Neural progenitor cell (in vitro differentiated cells): ENCODE data around the gene AHR. TPM values are rescaled to one million over a fixed set of nuclear protein-coding genes. Genes with fewer than 3 reads are reported as not detected.
"Not testable (repeated sequence)": the region's sequence is repeated elsewhere in the genome, so short reads cannot be mapped to it uniquely, and the experiment has no call there.

Experiments used
- DNase-seq: peaks from one replicate; pipeline ENCODE4 v3.0.0-alpha.2; 2016; ENCODE audit warnings: low spot score
- H2AFZ ChIP-seq: fragments of 200-600 bp; sonication (generic); replicated peaks from 2 replicates; pipeline ENCODE4 v1.6.1; 2016; ENCODE audit warnings: antibody characterized with exemption
- H3F3A ChIP-seq: fragments of 200-600 bp; sonication (generic); 2 replicates; pipeline ENCODE4 v1.6.1; 2016; ENCODE audit warnings: antibody characterized with exemption, low read depth
- H3K27ac ChIP-seq: fragments of 200-600 bp; sonication (generic); 2 replicates; pipeline ENCODE4 v1.5.1; 2016; ENCODE audit warnings: mild to moderate bottlenecking
- H3K27me3 ChIP-seq: fragments of 200-600 bp; sonication (generic); 2 replicates; pipeline ENCODE4 v1.6.1; 2016; ENCODE audit warnings: mild to moderate bottlenecking, moderate library complexity
- H3K36me3 ChIP-seq: fragments of 200-600 bp; sonication (generic); 2 replicates; pipeline ENCODE4 v1.5.1; 2016
- H3K4me1 ChIP-seq: fragments of 200-600 bp; sonication (generic); 2 replicates; pipeline ENCODE4 v1.6.1; 2016; ENCODE audit warnings: mixed run types
- H3K4me2 ChIP-seq: fragments of 200-600 bp; sonication (generic); 2 replicates; pipeline ENCODE4 v1.6.1; 2016
- H3K4me3 ChIP-seq: fragments of 200-600 bp; sonication (generic); 2 replicates; pipeline ENCODE4 v1.5.1; 2016
- H3K79me2 ChIP-seq: fragments of 200-600 bp; sonication (generic); 2 replicates; pipeline ENCODE4 v1.6.1; 2016; ENCODE audit warnings: low read depth
- H3K9ac ChIP-seq: fragments of 200-600 bp; sonication (generic); 2 replicates; pipeline ENCODE4 v1.6.1; 2016
- H3K9me3 ChIP-seq: fragments of 200-600 bp; sonication (generic); 2 replicates; pipeline ENCODE4 v1.5.1; 2016; ENCODE audit warnings: low read depth
- H4K20me1 ChIP-seq: fragments of 200-600 bp; sonication (generic); 2 replicates; pipeline ENCODE4 v1.6.1; 2016; ENCODE audit warnings: low read depth
- H3K27ac Mint-ChIP-seq: 3 replicates; pipeline ENCODE4 v1.8.0; 2021; ENCODE audit warnings: mixed read lengths
- H3K27me3 Mint-ChIP-seq: 2 replicates; pipeline ENCODE4 v1.8.0; 2022; ENCODE audit warnings: low read depth, mild to moderate bottlenecking, inconsistent platforms, moderate library complexity, mixed read lengths; ENCODE audit not compliant: insufficient read depth
- H3K36me3 Mint-ChIP-seq: 3 replicates; pipeline ENCODE4 v1.8.0; 2021; ENCODE audit warnings: mixed read lengths
- H3K4me1 Mint-ChIP-seq: 3 replicates; pipeline ENCODE4 v1.8.0; 2021; ENCODE audit warnings: mixed read lengths
- H3K4me3 Mint-ChIP-seq: 3 replicates; pipeline ENCODE4 v1.8.0; 2021; ENCODE audit warnings: mild to moderate bottlenecking, moderate library complexity, mixed read lengths
- H3K9me3 Mint-ChIP-seq: 3 replicates; pipeline ENCODE4 v1.8.0; 2020; ENCODE audit warnings: mixed read lengths
- CTCF ChIP-seq: fragments of 200-600 bp; sonication (generic); IDR thresholded peaks from 2 replicates; pipeline ENCODE4 v1.5.1; 2017; ENCODE audit warnings: antibody characterized with exemption, mild to moderate bottlenecking
- EZH2 ChIP-seq: fragments of 200-600 bp; sonication (generic); IDR thresholded peaks from 2 replicates; pipeline ENCODE4 v1.6.1; 2017; ENCODE audit warnings: antibody characterized with exemption, mild to moderate bottlenecking, moderate library complexity
- EZH2phosphoT487 ChIP-seq: fragments of 200-600 bp; sonication (generic); IDR thresholded peaks from 2 replicates; pipeline ENCODE4 v1.6.1; 2017; ENCODE audit warnings: antibody characterized with exemption
- small RNA-seq: library from RNA; depleted of rRNA; stranded (forward); fragments of <200 nt; gene quantifications from one replicate; pipeline ENCODE3, GENCODE V24; 2015
- total RNA-seq: library from RNA; depleted of rRNA; stranded (reverse); fragments of >200 nt; gene quantifications from 2 replicates; pipeline ENCODE4 v1.2.3, GENCODE V29; 2015; ENCODE audit warnings: low replicate concordance

AHR gene
- total RNA-seq, 1 donor from 2014 or later: 5.7 TPM

- no peaks in the 10 kb centered on the region for H3K79me2 ChIP-seq
- H3K36me3 ChIP-seq: no peaks in the 10 kb centered on the region
- no peaks in the 10 kb centered on the region for H3F3A ChIP-seq
- H3K9ac ChIP-seq: no peak overlapping the region
- H2AFZ ChIP-seq: no peak overlapping the region
- H3K36me3 Mint-ChIP-seq: no peaks in the 10 kb centered on the region
- no peak overlapping the region for H3K27ac ChIP-seq
- H3K27me3 Mint-ChIP-seq: peaks cover 2% of the 10 kb centered on the region
- H3K9me3 Mint-ChIP-seq: peaks cover 26% of the 10 kb centered on the region
- no peak overlapping the region for H3K4me2 ChIP-seq
- H3K27me3 ChIP-seq: no peaks in the 10 kb centered on the region
- H4K20me1 ChIP-seq: no peaks in the 10 kb centered on the region
- peaks cover 6% of the 10 kb centered on the region for H3K4me1 Mint-ChIP-seq
- peaks cover 5% of the 10 kb centered on the region for H3K4me1 ChIP-seq
- TF ChIP-seq CTCF (no peak), EZH2phosphoT487 (no peak), EZH2 (no peak)
- H3K4me3 ChIP-seq: no peak overlapping the region
- DNase-seq: no peak
- no peaks in the 10 kb centered on the region for H3K9me3 ChIP-seq
- H3K4me3 Mint-ChIP-seq: no peak overlapping the region
- no peak overlapping the region for H3K27ac Mint-ChIP-seq
Observed at GRCh38 chr7:17392846-17393245, 94.4 kb downstream of the AHR start.

- H3K27me3 Mint-ChIP-seq, H3K4me1 Mint-ChIP-seq, H3K4me3 Mint-ChIP-seq, H4K20me1 ChIP-seq, DNase-seq, H3K36me3 ChIP-seq, H3K4me2 ChIP-seq, H3K4me1 ChIP-seq, H3K27me3 ChIP-seq, H3K36me3 Mint-ChIP-seq, H2AFZ ChIP-seq, H3F3A ChIP-seq, H3K79me2 ChIP-seq, H3K9me3 ChIP-seq, H3K27ac ChIP-seq, H3K4me3 ChIP-seq, H3K27ac Mint-ChIP-seq, H3K9ac ChIP-seq: not testable (repeated sequence)
- H3K9me3 Mint-ChIP-seq: peaks cover 26% of the 10 kb centered on the region
Observed at GRCh38 chr7:17394563-17394962, 96.1 kb downstream of the AHR start.

Small RNA genes lying within 50 kb of the gene (small RNA-seq; reads per million reads assigned to genes)
- not detected for gene RF00092
